K562 (cell line): Measurements from ENCODE around the gene ITPR1. TPM values are rescaled to one million over a fixed set of nuclear protein-coding genes. Genes with fewer than 3 reads are reported as not detected.

Source experiments
- CAMTA2 ChIP-seq: fragments of 250-450 bp; sonication (Bioruptor Pico); conservative IDR thresholded peaks from 2 replicates; pipeline ENCODE4 v1.5.1; 2022
- DACH1 ChIP-seq: fragments of 450-650 bp; IDR thresholded peaks from 2 replicates; pipeline ENCODE4 v1.6.1; 2018; ENCODE audit not compliant: partially characterized antibody
- LEF1 ChIP-seq: fragments of 450-650 bp; IDR thresholded peaks from 2 replicates; pipeline ENCODE4 v1.6.1; 2016; ENCODE audit warnings: mild to moderate bottlenecking
- NR4A1 ChIP-seq, 2 experiments: fragments of 250-450 bp in 1 of 2; fragments of 450-650 bp in 1 of 2; sonication (Bioruptor Pico) in 1 of 2; IDR thresholded peaks; 2 replicates each; pipeline versions ENCODE4 v1.4.0 to v1.6.1; 2016 to 2020; ENCODE audit warnings: mild to moderate bottlenecking in 2 of 2, missing compliant biosample characterization in 1 of 2, missing genetic modification characterization in 1 of 2, moderate library complexity in 1 of 2
- SREBF1 ChIP-seq: fragments of 150-350 bp; IDR thresholded peaks from 2 replicates; pipeline ENCODE4 v1.6.1; 2014; ENCODE audit warnings: antibody characterized with exemption, low read depth, low read length, borderline replicate concordance
- SRSF7 ChIP-seq: fragments of 200-400 bp; formaldehyde crosslinking; optimal IDR thresholded peaks from 2 replicates; pipeline ENCODE3; 2017; ENCODE audit warnings: mild to moderate bottlenecking, low read depth, low read length
- TAF1 ChIP-seq: IDR thresholded peaks from 2 replicates; pipeline ENCODE4 v1.6.1; 2011; ENCODE audit warnings: mild to moderate bottlenecking, low read length, moderate library complexity; ENCODE audit not compliant: insufficient read depth, control insufficient read depth, severe bottlenecking; ENCODE audit errors: extremely low read depth
- TEAD1 ChIP-seq, 2 experiments: fragments of 450-650 bp in 1 of 2; sonication (generic) in 1 of 2; formaldehyde crosslinking; IDR thresholded peaks; 2 replicates each; pipeline versions ENCODE4 v1.4.0 to v1.8.0; 2020 to 2022; ENCODE audit warnings: mild to moderate bottlenecking in 2 of 2, missing genetic modification reagents in 1 of 2
- ZFP30 ChIP-seq: fragments of 250-450 bp; sonication (Bioruptor Pico); IDR thresholded peaks from 2 replicates; pipeline ENCODE4 v1.8.0; 2022; ENCODE audit warnings: moderate library complexity, mild to moderate bottlenecking, inconsistent platforms, borderline replicate concordance
- ZFP36 ChIP-seq: fragments of 150-350 bp; IDR thresholded peaks from 2 replicates; pipeline ENCODE4 v1.6.1; 2018; ENCODE audit warnings: low read length, low read depth; ENCODE audit not compliant: partially characterized antibody
- polyA plus RNA-seq, 8 experiments: library from polyadenylated mRNA; depleted of rRNA in 4 of 8; stranded (reverse) in 5 of 8; unstranded in 3 of 8; fragments of >200 nt; fragmentation: Nextera tagmentation in 2 of 8; fragmentation: Illumina TruSeq in 1 of 8; extraction: Ambion mirVana in 2 of 8; extraction: Trizol in 1 of 8; gene quantifications; 2 replicates each; pipeline versions ENCODE4 v1.2.1 to v1.2.3, GENCODE V29; 2011 to 2014; ENCODE audit warnings: inconsistent platforms in 1 of 8, missing spikeins in 1 of 8
- total RNA-seq, 7 experiments: library from RNA; depleted of rRNA in 6 of 7; stranded (reverse); fragments of >200 nt in 6 of 7; fragmentation: Illumina TruSeq in 2 of 7; extraction: Trizol in 2 of 7; gene quantifications; 2 replicates each; pipeline versions ENCODE4 v1.2.1 to v1.2.3, GENCODE V29; 2011 to 2021; ENCODE audit warnings: low replicate concordance in 1 of 7
- TF ChIP-seq, protein P1 (sequence below): fragments of 450-650 bp; IDR thresholded peaks from 2 replicates; pipeline ENCODE4 v1.6.1; 2016; ENCODE audit warnings: missing biosample characterization, missing genetic modification characterization
- TF ChIP-seq, protein P2 (sequence below), 2 experiments: fragments of 450-650 bp in 1 of 2; IDR thresholded peaks; 2 replicates each; pipeline ENCODE4 v1.6.1; 2011 to 2017; ENCODE audit warnings: low read depth in 2 of 2, antibody characterized with exemption in 1 of 2, borderline replicate concordance in 1 of 2, low read length in 1 of 2, mild to moderate bottlenecking in 1 of 2, mixed read lengths in 1 of 2; ENCODE audit not compliant: control insufficient read depth in 1 of 2
- TF ChIP-seq, protein P3 (sequence below): fragments of 450-650 bp; formaldehyde crosslinking; IDR thresholded peaks from 2 replicates; pipeline ENCODE4 v1.4.0; 2020; ENCODE audit warnings: mild to moderate bottlenecking, mixed read lengths
- TF ChIP-seq, protein P4 (sequence below), 3 experiments: fragments of 200-800 bp in 1 of 3; sonication (Bioruptor generic) in 1 of 3; sonication (generic) in 1 of 3; formaldehyde crosslinking in 1 of 3; IDR thresholded peaks; 2 replicates each; pipeline versions ENCODE4 v1.6.1 to v1.8.0; 2016 to 2022; ENCODE audit warnings: mild to moderate bottlenecking in 2 of 3, missing compliant biosample characterization in 2 of 3, missing genetic modification characterization in 2 of 3, missing genetic modification reagents in 1 of 3
- TF ChIP-seq, protein P5 (sequence below): sonication (generic); formaldehyde crosslinking; IDR thresholded peaks from 2 replicates; pipeline ENCODE4 v1.8.0; 2022; ENCODE audit warnings: mild to moderate bottlenecking, low read depth, missing genetic modification reagents

The ITPR1 gene
- total and polyA plus RNA-seq, 9 of the 15 experiments (the other 6 are each of a cell fraction or from before 2014, with no cell fraction given), result 22.4 to 40.0 (median 27.4) TPM

DNA sequence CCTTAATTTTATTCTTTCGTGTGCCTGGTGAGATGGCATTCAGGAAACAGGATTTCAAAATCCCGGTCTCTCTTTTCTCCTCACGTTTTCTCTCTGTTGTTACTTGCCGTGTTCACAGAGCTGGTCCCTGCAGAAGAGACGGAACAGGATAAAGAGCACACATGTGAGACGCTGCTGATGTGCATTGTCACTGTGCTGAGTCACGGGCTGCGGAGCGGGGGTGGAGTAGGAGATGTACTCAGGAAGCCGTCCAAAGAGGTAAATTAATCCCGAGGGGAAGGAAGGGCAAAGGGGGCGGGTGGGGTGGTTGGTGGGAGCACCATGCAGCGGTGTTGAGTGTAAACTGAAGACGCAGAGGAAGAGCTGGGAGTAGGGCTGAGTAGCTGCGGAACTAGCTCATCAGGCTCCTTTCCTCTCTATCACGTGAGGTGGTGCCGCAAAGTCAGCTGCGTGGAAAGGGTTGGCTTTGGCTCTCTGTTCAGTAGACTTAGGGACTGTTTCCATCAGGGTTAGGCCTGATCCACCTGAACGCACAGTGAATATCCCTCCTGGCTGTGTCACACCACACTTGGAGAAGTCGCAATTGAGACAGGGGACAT lies 321.3 kb downstream of the ITPR1 start (continued):
- TF ChIP-seq, protein P1, sequence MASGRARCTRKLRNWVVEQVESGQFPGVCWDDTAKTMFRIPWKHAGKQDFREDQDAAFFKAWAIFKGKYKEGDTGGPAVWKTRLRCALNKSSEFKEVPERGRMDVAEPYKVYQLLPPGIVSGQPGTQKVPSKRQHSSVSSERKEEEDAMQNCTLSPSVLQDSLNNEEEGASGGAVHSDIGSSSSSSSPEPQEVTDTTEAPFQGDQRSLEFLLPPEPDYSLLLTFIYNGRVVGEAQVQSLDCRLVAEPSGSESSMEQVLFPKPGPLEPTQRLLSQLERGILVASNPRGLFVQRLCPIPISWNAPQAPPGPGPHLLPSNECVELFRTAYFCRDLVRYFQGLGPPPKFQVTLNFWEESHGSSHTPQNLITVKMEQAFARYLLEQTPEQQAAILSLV, result peak; percentile 14; the same call in 1 of the 2 replicates
- TF ChIP-seq TEAD1 (CRISPR knock-in tag; IDR thresholded peaks at IDR 0.05), result peak; percentile 18 to 51; a peak in 1 of 4 replicates
- TF ChIP-seq SRSF7, result no peak
- TF ChIP-seq, protein P2, sequence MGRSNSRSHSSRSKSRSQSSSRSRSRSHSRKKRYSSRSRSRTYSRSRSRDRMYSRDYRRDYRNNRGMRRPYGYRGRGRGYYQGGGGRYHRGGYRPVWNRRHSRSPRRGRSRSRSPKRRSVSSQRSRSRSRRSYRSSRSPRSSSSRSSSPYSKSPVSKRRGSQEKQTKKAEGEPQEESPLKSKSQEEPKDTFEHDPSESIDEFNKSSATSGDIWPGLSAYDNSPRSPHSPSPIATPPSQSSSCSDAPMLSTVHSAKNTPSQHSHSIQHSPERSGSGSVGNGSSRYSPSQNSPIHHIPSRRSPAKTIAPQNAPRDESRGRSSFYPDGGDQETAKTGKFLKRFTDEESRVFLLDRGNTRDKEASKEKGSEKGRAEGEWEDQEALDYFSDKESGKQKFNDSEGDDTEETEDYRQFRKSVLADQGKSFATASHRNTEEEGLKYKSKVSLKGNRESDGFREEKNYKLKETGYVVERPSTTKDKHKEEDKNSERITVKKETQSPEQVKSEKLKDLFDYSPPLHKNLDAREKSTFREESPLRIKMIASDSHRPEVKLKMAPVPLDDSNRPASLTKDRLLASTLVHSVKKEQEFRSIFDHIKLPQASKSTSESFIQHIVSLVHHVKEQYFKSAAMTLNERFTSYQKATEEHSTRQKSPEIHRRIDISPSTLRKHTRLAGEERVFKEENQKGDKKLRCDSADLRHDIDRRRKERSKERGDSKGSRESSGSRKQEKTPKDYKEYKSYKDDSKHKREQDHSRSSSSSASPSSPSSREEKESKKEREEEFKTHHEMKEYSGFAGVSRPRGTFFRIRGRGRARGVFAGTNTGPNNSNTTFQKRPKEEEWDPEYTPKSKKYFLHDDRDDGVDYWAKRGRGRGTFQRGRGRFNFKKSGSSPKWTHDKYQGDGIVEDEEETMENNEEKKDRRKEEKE (IDR thresholded peaks at IDR 0.05; ENCODE audit: borderline replicate concordance in 1 of 2, control insufficient read depth in 1 of 2, low read depth in 2 of 2, low read length in 1 of 2), result 0 out of 4 replicates have a peak, but pooled peaks of 1 of the 2 experiments have one; percentile 77
- peak; percentile 32; the same call in 1 of the 2 replicates for TF ChIP-seq NR4A1 (CRISPR knock-in tag; IDR thresholded peaks at IDR 0.05)
- TF ChIP-seq NR4A1 (tag; IDR thresholded peaks at IDR 0.05), result no peak
- peak; percentile 51 for TF ChIP-seq ZFP36
- peak; percentile 68 for TF ChIP-seq TAF1
- no peak for TF ChIP-seq CAMTA2 (CRISPR knock-in tag)
- TF ChIP-seq, protein P3, sequence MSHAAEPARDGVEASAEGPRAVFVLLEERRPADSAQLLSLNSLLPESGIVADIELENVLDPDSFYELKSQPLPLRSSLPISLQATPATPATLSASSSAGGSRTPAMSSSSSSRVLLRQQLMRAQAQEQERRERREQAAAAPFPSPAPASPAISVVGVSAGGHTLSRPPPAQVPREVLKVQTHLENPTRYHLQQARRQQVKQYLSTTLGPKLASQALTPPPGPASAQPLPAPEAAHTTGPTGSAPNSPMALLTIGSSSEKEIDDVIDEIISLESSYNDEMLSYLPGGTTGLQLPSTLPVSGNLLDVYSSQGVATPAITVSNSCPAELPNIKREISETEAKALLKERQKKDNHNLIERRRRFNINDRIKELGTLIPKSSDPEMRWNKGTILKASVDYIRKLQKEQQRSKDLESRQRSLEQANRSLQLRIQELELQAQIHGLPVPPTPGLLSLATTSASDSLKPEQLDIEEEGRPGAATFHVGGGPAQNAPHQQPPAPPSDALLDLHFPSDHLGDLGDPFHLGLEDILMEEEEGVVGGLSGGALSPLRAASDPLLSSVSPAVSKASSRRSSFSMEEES (CRISPR knock-in tag), result peak; percentile 83
- no peak for TF ChIP-seq SREBF1
- peak; percentile 95 for TF ChIP-seq LEF1
- TF ChIP-seq, protein P4, sequence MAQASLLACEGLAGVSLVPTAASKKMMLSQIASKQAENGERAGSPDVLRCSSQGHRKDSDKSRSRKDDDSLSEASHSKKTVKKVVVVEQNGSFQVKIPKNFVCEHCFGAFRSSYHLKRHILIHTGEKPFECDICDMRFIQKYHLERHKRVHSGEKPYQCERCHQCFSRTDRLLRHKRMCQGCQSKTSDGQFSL (CRISPR knock-in tag; IDR thresholded peaks at IDR 0.05), result no peak
- TF ChIP-seq, protein P4 (tag; IDR thresholded peaks at IDR 0.05), result no peak
- TF ChIP-seq DACH1, result peak; percentile 61
- TF ChIP-seq ZFP30 (CRISPR knock-in tag), result no peak
- TF ChIP-seq, protein P5, sequence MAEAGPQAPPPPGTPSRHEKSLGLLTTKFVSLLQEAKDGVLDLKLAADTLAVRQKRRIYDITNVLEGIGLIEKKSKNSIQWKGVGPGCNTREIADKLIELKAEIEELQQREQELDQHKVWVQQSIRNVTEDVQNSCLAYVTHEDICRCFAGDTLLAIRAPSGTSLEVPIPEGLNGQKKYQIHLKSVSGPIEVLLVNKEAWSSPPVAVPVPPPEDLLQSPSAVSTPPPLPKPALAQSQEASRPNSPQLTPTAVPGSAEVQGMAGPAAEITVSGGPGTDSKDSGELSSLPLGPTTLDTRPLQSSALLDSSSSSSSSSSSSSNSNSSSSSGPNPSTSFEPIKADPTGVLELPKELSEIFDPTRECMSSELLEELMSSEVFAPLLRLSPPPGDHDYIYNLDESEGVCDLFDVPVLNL, result no peak
